ENCODE results near the gene EML6. TPM values are rescaled to one million over a fixed set of nuclear protein-coding genes. Genes with fewer than 3 reads are reported as not detected.
A peak's percentile ranks its signal among the peaks of the same experiment; 100 is the strongest.

EML6 gene
- polyA plus RNA-seq, 1 of the 3 experiments (the other 2 are of a cell fraction), result 1.1 TPM

GRCh38 chr2:55000341-55000740 lies 276.9 kb downstream of the EML6 start (continued):
- no peak for TF ChIP-seq MAX (IDR thresholded peaks at IDR 0.05; ENCODE audit: low read depth)

- TF ChIP-seq PBX3 (IDR thresholded peaks at IDR 0.05), result no peak
- no peak for TF ChIP-seq JUND (IDR thresholded peaks at IDR 0.05)
- no peak for TF ChIP-seq NFIC (IDR thresholded peaks at IDR 0.05; ENCODE audit: borderline replicate concordance)
- TF ChIP-seq YY1 (IDR thresholded peaks at IDR 0.05; ENCODE audit: low read depth), result no peak
- TF ChIP-seq SMC3 (IDR thresholded peaks at IDR 0.05; ENCODE audit: low read depth, low read length), result no peak
- TF ChIP-seq IRF3 (IDR thresholded peaks at IDR 0.05; ENCODE audit: low read depth, low read length), result no peak
- TF ChIP-seq USF1 (IDR thresholded peaks at IDR 0.05; ENCODE audit: borderline replicate concordance, low read depth), result no peak
- no peak for TF ChIP-seq MEF2A (IDR thresholded peaks at IDR 0.05; ENCODE audit: borderline replicate concordance, low read depth)
- no peak for TF ChIP-seq RFX5 (IDR thresholded peaks at IDR 0.05; ENCODE audit: low read length)
- no peak for TF ChIP-seq RAD21 (IDR thresholded peaks at IDR 0.05; ENCODE audit: low read length)
- TF ChIP-seq USF2 (IDR thresholded peaks at IDR 0.05; ENCODE audit: borderline replicate concordance, low read depth, low read length), result no peak
- TF ChIP-seq CHD2 (IDR thresholded peaks at IDR 0.05; ENCODE audit: low read length, partially characterized antibody), result no peak
- no peak for TF ChIP-seq TAF1 (IDR thresholded peaks at IDR 0.05; ENCODE audit: borderline replicate concordance, low read depth, low read length)
- TF ChIP-seq POLR2AphosphoS5 (IDR thresholded peaks at IDR 0.05; ENCODE audit: low read depth, low read length), result no peak
- no peak for TF ChIP-seq FOXJ3 (CRISPR knock-in tag; IDR thresholded peaks at IDR 0.05)
- no peak for TF ChIP-seq ELF1 (IDR thresholded peaks at IDR 0.05)
- TF ChIP-seq RXRA (IDR thresholded peaks at IDR 0.05; ENCODE audit: borderline replicate concordance, low read depth), result no peak
- no peak for TF ChIP-seq SIN3A (IDR thresholded peaks at IDR 0.05; ENCODE audit: borderline replicate concordance, low read depth, low read length)
- TF ChIP-seq RCOR1 (IDR thresholded peaks at IDR 0.05; ENCODE audit: low read length), result no peak
- TF ChIP-seq TEAD4 (IDR thresholded peaks at IDR 0.05; ENCODE audit: borderline replicate concordance, insufficient read depth), result no peak
- Histone ChIP-seq H3K9ac (no peak overlapping the region), H3K9me3 (no peaks in the 10 kb centered on the region), H4K20me1 (ENCODE audit: insufficient read depth) (peaks cover 100% of the 10 kb centered on the region), H3K4me1 (ENCODE audit: control insufficient read depth in 1 of 2, insufficient read depth in 2 of 2, low read depth in 1 of 2, low read length in 1 of 2) (peaks cover 23 to 61% of the 10 kb centered on the region in 2 experiments), H3K36me3 (replicated peaks in 1 of 2; ENCODE audit: control insufficient read depth in 1 of 2, insufficient read depth in 2 of 2, low read length in 1 of 2) (peaks cover 2 to 6% of the 10 kb centered on the region in 2 experiments), H3K79me2 (ENCODE audit: insufficient read depth) (peaks cover 100% of the 10 kb centered on the region), H3K4me2 (peak overlapping the region; percentile 10; the same call in 1 of the 2 replicates), H3F3A (replicated peaks; ENCODE audit: insufficient read depth) (peaks cover 70% of the 10 kb centered on the region), H3K9me2 (no peaks in the 10 kb centered on the region), H3K27me3 (ENCODE audit: insufficient read depth) (no peaks in the 10 kb centered on the region), H2AFZ (ENCODE audit: low read depth) (no peak overlapping the region), H3K27ac (ENCODE audit: low read depth in 2 of 2, low read length in 1 of 2) (peak overlapping the region in 1 of 2 experiments; percentile 36; a peak in 1 of 4 replicates), H3K4me3 (ENCODE audit: low read depth in 2 of 2, low read length in 1 of 2) (no peak overlapping the region)
- ChIA-PET CTCF (interaction anchor here (0.6 to 1.5 kb wide), 3 partner anchors 10 to 167 kb away, joined by 3 to 7 read pairs (median 3); no protein-coding TSS in a partner anchor), POLR2A (no interaction called here)
- WGBS (ENCODE audit: low lambda C conversion rate), result 54% methylated on average over 2 of the region's 2 CpGs
- no peak for DNase-seq
Measured at GRCh38 chr2:55001716-55002115, 278.3 kb downstream of the EML6 start.

Measured in SK-N-SH (cell line).